Fibroblast of lung (primary cell): ENCODE results near the gene NACA. TPM values are rescaled to one million over a fixed set of nuclear protein-coding genes. Genes with fewer than 3 reads are reported as not detected.

Source experiments
- DNase-seq, 2 donors: peaks; one replicate each; pipeline versions ENCODE4 v3.0.0 to v3.0.0-alpha.2; 2010; ENCODE audit warnings: low read depth in 2 of 2
- H2AFZ ChIP-seq: 2 replicates; pipeline ENCODE4 v1.5.1; 2012; ENCODE audit warnings: low read length, control low read depth, inconsistent platforms
- H3K27ac ChIP-seq: 2 replicates; pipeline ENCODE4 v1.5.1; 2011; ENCODE audit warnings: low read length, control low read depth; ENCODE audit not compliant: insufficient read depth
- H3K27me3 ChIP-seq: 2 replicates; pipeline ENCODE4 v1.5.1; 2011; ENCODE audit warnings: mild to moderate bottlenecking, low read length; ENCODE audit not compliant: control insufficient read depth, insufficient read depth
- H3K36me3 ChIP-seq: 2 replicates; pipeline ENCODE4 v1.5.1; 2011; ENCODE audit warnings: low read length; ENCODE audit not compliant: control insufficient read depth, insufficient read depth
- H3K4me1 ChIP-seq: 2 replicates; pipeline ENCODE4 v1.5.1; 2011; ENCODE audit warnings: low read length; ENCODE audit not compliant: control insufficient read depth, insufficient read depth; ENCODE audit errors: extremely low read depth
- H3K4me2 ChIP-seq: 2 replicates; pipeline ENCODE4 v1.5.1; 2011; ENCODE audit warnings: low read length, control low read depth; ENCODE audit not compliant: insufficient read depth; ENCODE audit errors: extremely low read depth
- H3K4me3 ChIP-seq, 4 experiments: fragments of 200-600 bp in 1 of 4; sonication (generic) in 1 of 4; replicated peaks in 1 of 4; 2 replicates each; pipeline ENCODE4 v1.5.1; 2011 to 2016; ENCODE audit warnings: low read length in 4 of 4, low read depth in 3 of 4, mild to moderate bottlenecking in 3 of 4, control low read depth in 2 of 4, inconsistent platforms in 1 of 4, mixed read lengths in 1 of 4; ENCODE audit not compliant: insufficient read depth in 1 of 4; ENCODE audit errors: control extremely low read depth in 1 of 4
- H3K79me2 ChIP-seq: 2 replicates; pipeline ENCODE4 v1.5.1; 2012; ENCODE audit warnings: mild to moderate bottlenecking, low read length, inconsistent platforms; ENCODE audit not compliant: control insufficient read depth, insufficient read depth
- H3K9ac ChIP-seq: 2 replicates; pipeline ENCODE4 v1.5.1; 2011; ENCODE audit warnings: mild to moderate bottlenecking, low read length, control low read depth; ENCODE audit not compliant: insufficient read depth
- H3K9me3 ChIP-seq: 2 replicates; pipeline ENCODE4 v1.5.1; 2012; ENCODE audit warnings: low read depth, low read length; ENCODE audit not compliant: control insufficient read depth, insufficient read depth
- H4K20me1 ChIP-seq: 2 replicates; pipeline ENCODE4 v1.5.1; 2011; ENCODE audit warnings: low read length; ENCODE audit not compliant: control insufficient read depth, insufficient read depth; ENCODE audit errors: extremely low read depth
- EZH2 ChIP-seq: IDR thresholded peaks from 2 replicates; pipeline ENCODE4 v1.5.1; 2012; ENCODE audit warnings: low read length, control low read depth, mild to moderate bottlenecking; ENCODE audit errors: missing control alignments
- polyA plus RNA-seq, 2 donors: library from polyadenylated mRNA; depleted of rRNA in 1 of 2; stranded (reverse) in 1 of 2; unstranded in 1 of 2; fragments of >200 nt; gene quantifications; 2 replicates each; pipeline ENCODE4 v1.2.1, GENCODE V29; 2011 to 2012; ENCODE audit warnings: missing spikeins in 1 of 2
- total RNA-seq: library from RNA; depleted of rRNA; stranded (reverse); fragments of >200 nt; gene quantifications from 2 replicates; pipeline ENCODE4 v1.2.1, GENCODE V29; 2014
- TF ChIP-seq, protein P1 (sequence below), 2 donors: IDR thresholded peaks in 1 of 2; conservative IDR thresholded peaks in 1 of 2; 1 replicate in 1 of 2; 2 replicates in 1 of 2; pipeline ENCODE4 v1.5.1; 2011 to 2012; ENCODE audit warnings: low read length in 2 of 2, control low read depth in 1 of 2, inconsistent platforms in 1 of 2, low read depth in 1 of 2, mild to moderate bottlenecking in 1 of 2

NACA gene
- total and polyA plus RNA-seq, 2 donors (not counting 1 experiment from before 2014, with no cell fraction given) = 971 to 1,188 TPM

DNA sequence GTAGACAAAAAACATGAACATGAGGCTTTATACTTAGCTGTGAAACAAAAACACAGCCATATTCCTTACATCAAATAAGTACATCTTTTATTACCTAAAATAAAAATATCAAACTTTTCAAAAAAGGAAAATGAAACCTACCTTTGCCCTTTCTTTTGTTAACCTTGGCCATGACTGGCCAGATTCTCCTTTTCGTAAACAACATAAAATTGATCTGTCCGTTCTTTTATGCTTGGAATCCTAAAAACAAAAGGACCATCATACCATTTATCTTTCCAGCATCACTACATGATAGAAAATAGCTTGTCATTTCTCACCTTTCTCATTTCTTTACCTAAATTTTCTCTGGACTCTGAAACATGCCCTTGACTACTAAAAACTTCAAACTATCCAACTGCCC, 53.5 kb downstream of the NACA start:
- H3K27me3 ChIP-seq = no peaks in the 10 kb centered on the region
- H4K20me1 ChIP-seq = no peaks in the 10 kb centered on the region
- TF ChIP-seq, protein P1, sequence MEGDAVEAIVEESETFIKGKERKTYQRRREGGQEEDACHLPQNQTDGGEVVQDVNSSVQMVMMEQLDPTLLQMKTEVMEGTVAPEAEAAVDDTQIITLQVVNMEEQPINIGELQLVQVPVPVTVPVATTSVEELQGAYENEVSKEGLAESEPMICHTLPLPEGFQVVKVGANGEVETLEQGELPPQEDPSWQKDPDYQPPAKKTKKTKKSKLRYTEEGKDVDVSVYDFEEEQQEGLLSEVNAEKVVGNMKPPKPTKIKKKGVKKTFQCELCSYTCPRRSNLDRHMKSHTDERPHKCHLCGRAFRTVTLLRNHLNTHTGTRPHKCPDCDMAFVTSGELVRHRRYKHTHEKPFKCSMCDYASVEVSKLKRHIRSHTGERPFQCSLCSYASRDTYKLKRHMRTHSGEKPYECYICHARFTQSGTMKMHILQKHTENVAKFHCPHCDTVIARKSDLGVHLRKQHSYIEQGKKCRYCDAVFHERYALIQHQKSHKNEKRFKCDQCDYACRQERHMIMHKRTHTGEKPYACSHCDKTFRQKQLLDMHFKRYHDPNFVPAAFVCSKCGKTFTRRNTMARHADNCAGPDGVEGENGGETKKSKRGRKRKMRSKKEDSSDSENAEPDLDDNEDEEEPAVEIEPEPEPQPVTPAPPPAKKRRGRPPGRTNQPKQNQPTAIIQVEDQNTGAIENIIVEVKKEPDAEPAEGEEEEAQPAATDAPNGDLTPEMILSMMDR (conservative IDR thresholded peaks at IDR 0.05 in 1 of 2, IDR thresholded peaks at IDR 0.05 in 1 of 2; ENCODE audit: low read depth in 1 of 2, low read length in 2 of 2) = no peak
- TF ChIP-seq EZH2 = no peak
- H3K9me3 ChIP-seq = no peaks in the 10 kb centered on the region
- H3K36me3 ChIP-seq = peaks cover 9% of the 10 kb centered on the region
- H3K27ac ChIP-seq = no peak overlapping the region
- H3K79me2 ChIP-seq = peaks cover 56% of the 10 kb centered on the region
- no peak for DNase-seq
- no peak overlapping the region for H3K9ac ChIP-seq
- H3K4me2 ChIP-seq = no peak overlapping the region
- peaks cover 3% of the 10 kb centered on the region for H3K4me1 ChIP-seq
- H3K4me3 ChIP-seq = no peak overlapping the region
- no peak overlapping the region for H2AFZ ChIP-seq

DNA sequence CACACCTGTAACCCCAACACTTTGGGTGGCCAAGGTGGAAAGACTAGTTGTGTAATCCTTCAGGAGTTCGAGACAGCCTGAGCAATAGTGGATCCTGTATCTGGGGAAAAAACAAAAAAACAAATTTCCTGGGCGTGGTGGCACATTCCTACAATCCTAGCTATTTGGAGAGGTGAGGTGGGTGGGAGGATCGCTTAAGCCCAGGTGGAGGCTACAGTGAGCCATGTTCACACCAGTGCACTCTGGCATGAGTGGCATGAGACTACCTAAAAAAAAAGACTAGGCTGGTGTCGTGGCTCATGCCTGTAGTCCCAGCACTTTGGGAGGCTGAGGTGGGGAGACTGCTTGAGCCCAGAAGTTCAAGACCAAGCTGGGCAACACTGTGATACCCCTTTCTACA, 54.3 kb downstream of the NACA start:
- Histone ChIP-seq H3K4me1 (peaks cover 3% of the 10 kb centered on the region), H3K79me2 (peaks cover 49% of the 10 kb centered on the region), H3K27me3 (no peaks in the 10 kb centered on the region), H3K4me3 (no peak overlapping the region), H4K20me1 (no peaks in the 10 kb centered on the region), H2AFZ (no peak overlapping the region), H3K4me2 (no peak overlapping the region), H3K27ac (no peak overlapping the region), H3K9me3 (no peaks in the 10 kb centered on the region), H3K9ac (no peak overlapping the region), H3K36me3 (peaks cover 12% of the 10 kb centered on the region)
- no peak for DNase-seq
- TF ChIP-seq, protein P1 (conservative IDR thresholded peaks at IDR 0.05 in 1 of 2, IDR thresholded peaks at IDR 0.05 in 1 of 2; ENCODE audit: low read depth in 1 of 2, low read length in 2 of 2) = no peak
- no peak for TF ChIP-seq EZH2

DNA sequence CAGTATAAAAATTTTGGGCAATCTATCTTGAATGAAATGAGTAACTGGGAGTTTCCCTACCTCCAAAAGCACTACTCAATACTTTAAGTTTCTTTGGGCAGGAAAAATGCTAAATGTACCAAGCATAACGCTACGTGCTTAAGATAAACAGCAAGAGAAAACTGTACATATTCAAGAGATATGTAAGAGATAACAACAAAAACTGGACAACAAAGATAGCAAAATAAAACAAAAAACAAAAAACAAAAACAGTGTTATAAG, 57.0 kb downstream of the NACA start:
- H3K9me3 ChIP-seq = no peaks in the 10 kb centered on the region
- no peak for DNase-seq
- no peaks in the 10 kb centered on the region for H4K20me1 ChIP-seq
- H3K4me2 ChIP-seq = no peak overlapping the region
- H3K27ac ChIP-seq = no peak overlapping the region
- no peak overlapping the region for H3K4me3 ChIP-seq
- peaks cover 29% of the 10 kb centered on the region for H3K79me2 ChIP-seq
- no peaks in the 10 kb centered on the region for H3K27me3 ChIP-seq
- no peak overlapping the region for H3K9ac ChIP-seq
- H2AFZ ChIP-seq = no peak overlapping the region
- TF ChIP-seq, protein P1 (conservative IDR thresholded peaks at IDR 0.05 in 1 of 2, IDR thresholded peaks at IDR 0.05 in 1 of 2; ENCODE audit: low read depth in 1 of 2, low read length in 2 of 2) = no peak
- TF ChIP-seq EZH2 = no peak
- peaks cover 18% of the 10 kb centered on the region for H3K36me3 ChIP-seq
- H3K4me1 ChIP-seq = peaks cover 3% of the 10 kb centered on the region

Other genes starting within 250 kb of the NACA start
- under 0.01 and 0.17 TPM in 2 replicates for gene GLS2, start 237.1 kb downstream of the NACA start, total RNA-seq
- gene GLS2, start 237.1 kb downstream of the NACA start, polyA plus RNA-seq = 0.03 and 0.08 TPM in 2 replicates
- 11.3 and 23.1 TPM in 2 replicates for gene RBMS2, start 203.5 kb downstream of the NACA start, total RNA-seq
- gene RBMS2, start 203.5 kb downstream of the NACA start, polyA plus RNA-seq = 66.9 and 76.2 TPM in 2 replicates
- 15.9 and 32.0 TPM in 2 replicates for gene BAZ2A, start 95.0 kb downstream of the NACA start, total RNA-seq
- 39.9 and 42.5 TPM in 2 replicates for gene BAZ2A, start 95.0 kb downstream of the NACA start, polyA plus RNA-seq
- 376 and 613 TPM in 2 replicates for gene ATP5F1B, start 79.3 kb downstream of the NACA start, total RNA-seq
- 965 and 1,111 TPM in 2 replicates for gene ATP5F1B, start 79.3 kb downstream of the NACA start, polyA plus RNA-seq
- gene PTGES3, start 37.0 kb downstream of the NACA start, total RNA-seq = 53.7 and 60.3 TPM in 2 replicates
- gene PTGES3, start 37.0 kb downstream of the NACA start, polyA plus RNA-seq = 119 and 149 TPM in 2 replicates
- gene PRIM1, start 27.0 kb upstream of the NACA start, total RNA-seq = 4.9 and 6.1 TPM in 2 replicates
- gene PRIM1, start 27.0 kb upstream of the NACA start, polyA plus RNA-seq = 7.1 and 22.6 TPM in 2 replicates
- 1.5 and 2.3 TPM in 2 replicates for gene HSD17B6, start 38.0 kb upstream of the NACA start, total RNA-seq
- gene HSD17B6, start 38.0 kb upstream of the NACA start, polyA plus RNA-seq = 0.59 and 1.4 TPM in 2 replicates
- not detected in 2 replicates for gene SDR9C7, start 209.1 kb upstream of the NACA start, total RNA-seq
- gene SDR9C7, start 209.1 kb upstream of the NACA start, polyA plus RNA-seq = not detected in 2 replicates
- 0.17 and 0.26 TPM in 2 replicates for gene RDH16, start 232.3 kb upstream of the NACA start, total RNA-seq
- 0.02 TPM in 1 of 2 replicates, not detected in the other for gene RDH16, start 232.3 kb upstream of the NACA start, polyA plus RNA-seq